HCT116 (cell line): ENCODE data around the gene KMT2D. TPM values are rescaled to one million over a fixed set of nuclear protein-coding genes. Genes with fewer than 3 reads are reported as not detected.

Experiments used
- ATAC-seq: fragments of 200-7000 bp; cut with Tn5 transposase; 2 replicates; pipeline ENCODE4 v1.9.1; 2020; ENCODE audit warnings: mild to moderate bottlenecking, moderate library complexity
- BruUV-seq: library from RNA; stranded (reverse); fragments of 400-500 nt; replicated peaks from 2 replicates; lab custom pipeline; 2021; lab: Mats Ljungman, UMichigan
- CTCF ChIA-PET: fragments of 300-600 bp; sonication (Branson Sonifier 250); formaldehyde crosslinking; loops from one replicate; lab custom pipeline; 2021; ENCODE audit warnings: antibody characterized with exemption; lab: Charles Lee
- POLR2A ChIA-PET: fragments of 300-600, 350-600 bp; sonication (Branson Sonifier 250); formaldehyde crosslinking; loops from one replicate; lab custom pipeline; 2021; ENCODE audit warnings: antibody characterized with exemption; lab: Charles Lee
- RAD21 ChIA-PET, 2 experiments: fragments of 300-600 bp; sonication (Branson Sonifier 250); formaldehyde crosslinking; loops; one replicate each; lab custom pipeline; 2023; ENCODE audit warnings: low total read pairs in 2 of 2; ENCODE audit not compliant: uncharacterized antibody in 2 of 2, unreplicated experiment in 2 of 2, low non-redundant PET in 1 of 2; lab: Charles Lee
- DNase-seq: peaks from one replicate; pipeline ENCODE4 v3.0.0-alpha.2; 2010; ENCODE audit warnings: low read depth, low spot score
- H2AFZ ChIP-seq: fragments of 200-600 bp; shearing (Covaris generic), sonication (generic); 2 replicates; pipeline ENCODE4 v1.6.1; 2017; ENCODE audit warnings: low read depth, mixed run types, mixed read lengths, antibody characterized with exemption, low read length; ENCODE audit not compliant: poor library complexity, severe bottlenecking
- H3K27ac ChIP-seq: 2 replicates; pipeline ENCODE4 v1.5.1; 2012; ENCODE audit warnings: low read depth, low read length
- H3K27me3 ChIP-seq: fragments of 200-600 bp; sonication (generic); 2 replicates; pipeline ENCODE4 v1.6.1; 2016; ENCODE audit warnings: mixed run types, low read length, mixed read lengths; ENCODE audit not compliant: insufficient read depth
- H3K36me3 ChIP-seq, 2 experiments: fragments of 200-500 bp in 1 of 2; fragments of 200-600 bp in 1 of 2; sonication (Bioruptor generic) in 1 of 2; sonication (generic) in 1 of 2; 2 replicates each; pipeline versions ENCODE4 v1.5.1 to v1.6.1; 2014 to 2016; ENCODE audit warnings: low read length in 2 of 2, inconsistent platforms in 1 of 2, mixed read lengths in 1 of 2, mixed run types in 1 of 2; ENCODE audit not compliant: insufficient read depth in 2 of 2, control insufficient read depth in 1 of 2
- H3K4me1 ChIP-seq, 2 experiments: fragments of 200-600 bp in 1 of 2; sonication (generic) in 1 of 2; 2 replicates each; pipeline versions ENCODE4 v1.5.1 to v1.6.1; 2012 to 2017; ENCODE audit warnings: low read length in 2 of 2, inconsistent platforms in 1 of 2, mild to moderate bottlenecking in 1 of 2, mixed read lengths in 1 of 2, mixed run types in 1 of 2, moderate library complexity in 1 of 2; ENCODE audit not compliant: insufficient read depth in 2 of 2, control insufficient read depth in 1 of 2
- H3K4me2 ChIP-seq: fragments of 200-600 bp; sonication (generic); 2 replicates; pipeline ENCODE4 v1.6.1; 2017; ENCODE audit warnings: mixed run types, low read length, mixed read lengths
- H3K4me3 ChIP-seq, 2 experiments: fragments of 200-600 bp in 1 of 2; sonication (generic) in 1 of 2; replicated peaks in 1 of 2; 2 replicates each; pipeline ENCODE4 v1.5.1; 2011 to 2016; ENCODE audit warnings: low read length in 2 of 2, control low read depth in 1 of 2, low read depth in 1 of 2, mild to moderate bottlenecking in 1 of 2, mixed read lengths in 1 of 2, mixed run types in 1 of 2
- H3K79me2 ChIP-seq: fragments of 200-600 bp; sonication (generic); 2 replicates; pipeline ENCODE4 v1.6.1; 2017; ENCODE audit warnings: mild to moderate bottlenecking, mixed run types, low read length, moderate library complexity, mixed read lengths; ENCODE audit not compliant: insufficient read depth
- H3K9ac ChIP-seq: fragments of 200-600 bp; sonication (generic); 2 replicates; pipeline ENCODE4 v1.6.1; 2016; ENCODE audit warnings: low read length, mixed read lengths
- H3K9me2 ChIP-seq: fragments of 200-600 bp; sonication (generic), shearing (Covaris generic); 2 replicates; pipeline ENCODE4 v1.6.1; 2017; ENCODE audit warnings: mixed run types, mild to moderate bottlenecking, moderate library complexity; ENCODE audit not compliant: insufficient read depth
- H3K9me3 ChIP-seq, 2 experiments: fragments of 200-500 bp in 1 of 2; fragments of 200-600 bp in 1 of 2; sonication (Bioruptor generic) in 1 of 2; sonication (generic) in 1 of 2; 2 replicates each; pipeline ENCODE4 v1.6.1; 2014 to 2017; ENCODE audit warnings: low read length in 2 of 2, mixed read lengths in 2 of 2, inconsistent platforms in 1 of 2, low read depth in 1 of 2, mild to moderate bottlenecking in 1 of 2, mixed run types in 1 of 2, moderate library complexity in 1 of 2; ENCODE audit not compliant: control insufficient read depth in 1 of 2, insufficient read depth in 1 of 2
- H4K20me1 ChIP-seq: fragments of 200-600 bp; sonication (generic), shearing (Covaris generic); 2 replicates; pipeline ENCODE4 v1.6.1; 2017; ENCODE audit warnings: mixed run types, mild to moderate bottlenecking, moderate library complexity; ENCODE audit not compliant: insufficient read depth
- CEBPB ChIP-seq: IDR thresholded peaks from 2 replicates; pipeline ENCODE4 v1.6.1; 2012; ENCODE audit warnings: low read depth
- EGR1 ChIP-seq: IDR thresholded peaks from 2 replicates; pipeline ENCODE4 v1.6.1; 2012; ENCODE audit warnings: low read depth
- EZH2phosphoT487 ChIP-seq: fragments of 200-600 bp; IDR thresholded peaks from 2 replicates; pipeline ENCODE4 v1.6.1; 2018; ENCODE audit warnings: antibody characterized with exemption, borderline replicate concordance
- FOSL1 ChIP-seq: IDR thresholded peaks from 2 replicates; pipeline ENCODE4 v1.6.1; 2012; ENCODE audit warnings: low read depth
- POLR2A ChIP-seq: IDR thresholded peaks from 2 replicates; pipeline ENCODE4 v1.7.0; 2011; ENCODE audit warnings: borderline replicate concordance; ENCODE audit not compliant: insufficient read depth, insufficient read length; ENCODE audit errors: extremely low read depth
- RAD21 ChIP-seq: IDR thresholded peaks from 2 replicates; pipeline ENCODE4 v1.6.1; 2012; ENCODE audit warnings: low read depth, mild to moderate bottlenecking
- SIN3A ChIP-seq: IDR thresholded peaks from 2 replicates; pipeline ENCODE4 v1.6.1; 2012; ENCODE audit warnings: low read depth
- SRF ChIP-seq: IDR thresholded peaks from 2 replicates; pipeline ENCODE4 v1.6.1; 2012; ENCODE audit warnings: low read depth
- ZFX ChIP-seq: fragments of 450-650 bp; IDR thresholded peaks from 2 replicates; pipeline ENCODE4 v1.6.1; 2017
- intact Hi-C: fragments of 100-400 bp; cut with micrococcal nuclease; formaldehyde crosslinking; loops from 2 replicates; pipeline ENCODE4 v1.10.0; 2022
- total RNA-seq: library from RNA; stranded (reverse); gene quantifications from one replicate; pipeline ENCODE4 v1.2.1, GENCODE V29; 2021; ENCODE audit not compliant: unreplicated experiment
- TF ChIP-seq, protein P1 (sequence below), 3 experiments: fragments of 200-600 bp in 1 of 3; sonication (generic) in 1 of 3; IDR thresholded peaks in 2 of 3; conservative IDR thresholded peaks in 1 of 3; 2 replicates each; pipeline ENCODE4 v1.5.1; 2012 to 2017; ENCODE audit warnings: low read depth in 2 of 3, low read length in 2 of 3, antibody characterized with exemption in 1 of 3, borderline replicate concordance in 1 of 3, control low read depth in 1 of 3, mild to moderate bottlenecking in 1 of 3, mixed read lengths in 1 of 3, mixed run types in 1 of 3, moderate library complexity in 1 of 3; ENCODE audit not compliant: insufficient read depth in 1 of 3
- TF ChIP-seq, protein P2 (sequence below): IDR thresholded peaks from 2 replicates; pipeline ENCODE4 v1.6.1; 2012
- TF ChIP-seq, protein P3 (sequence below): IDR thresholded peaks from 2 replicates; pipeline ENCODE4 v1.6.1; 2012

Gene KMT2D
- total RNA-seq, 1 experiment from 2014 or later, result 71.3 TPM

DNA sequence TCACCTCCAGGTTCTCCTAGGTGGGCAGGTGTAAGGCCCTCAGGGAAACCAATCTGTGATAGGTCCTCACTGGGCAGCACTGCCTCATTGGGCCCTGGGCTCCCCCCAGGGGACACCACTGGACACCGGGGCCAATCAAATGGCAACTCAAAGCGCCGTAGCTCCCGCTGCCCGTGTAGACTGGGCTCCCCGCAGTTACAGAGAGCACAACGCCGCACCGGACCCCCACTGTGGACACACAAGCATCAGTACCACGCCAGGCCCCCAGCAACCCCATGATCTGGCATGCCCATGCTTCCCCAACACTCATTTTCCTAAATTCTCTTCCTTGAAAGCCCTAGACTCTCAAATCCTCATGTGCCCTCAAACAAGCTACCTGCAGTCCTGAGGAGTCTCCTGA lies 6.1 kb downstream of the KMT2D start (continued):
- TF ChIP-seq, protein P1, sequence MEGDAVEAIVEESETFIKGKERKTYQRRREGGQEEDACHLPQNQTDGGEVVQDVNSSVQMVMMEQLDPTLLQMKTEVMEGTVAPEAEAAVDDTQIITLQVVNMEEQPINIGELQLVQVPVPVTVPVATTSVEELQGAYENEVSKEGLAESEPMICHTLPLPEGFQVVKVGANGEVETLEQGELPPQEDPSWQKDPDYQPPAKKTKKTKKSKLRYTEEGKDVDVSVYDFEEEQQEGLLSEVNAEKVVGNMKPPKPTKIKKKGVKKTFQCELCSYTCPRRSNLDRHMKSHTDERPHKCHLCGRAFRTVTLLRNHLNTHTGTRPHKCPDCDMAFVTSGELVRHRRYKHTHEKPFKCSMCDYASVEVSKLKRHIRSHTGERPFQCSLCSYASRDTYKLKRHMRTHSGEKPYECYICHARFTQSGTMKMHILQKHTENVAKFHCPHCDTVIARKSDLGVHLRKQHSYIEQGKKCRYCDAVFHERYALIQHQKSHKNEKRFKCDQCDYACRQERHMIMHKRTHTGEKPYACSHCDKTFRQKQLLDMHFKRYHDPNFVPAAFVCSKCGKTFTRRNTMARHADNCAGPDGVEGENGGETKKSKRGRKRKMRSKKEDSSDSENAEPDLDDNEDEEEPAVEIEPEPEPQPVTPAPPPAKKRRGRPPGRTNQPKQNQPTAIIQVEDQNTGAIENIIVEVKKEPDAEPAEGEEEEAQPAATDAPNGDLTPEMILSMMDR (IDR thresholded peaks at IDR 0.05 in 2 of 3, conservative IDR thresholded peaks at IDR 0.05 in 1 of 3; ENCODE audit: borderline replicate concordance in 1 of 3, insufficient read depth in 1 of 3, low read depth in 2 of 3, low read length in 2 of 3), result no peak
- TF ChIP-seq, protein P2, sequence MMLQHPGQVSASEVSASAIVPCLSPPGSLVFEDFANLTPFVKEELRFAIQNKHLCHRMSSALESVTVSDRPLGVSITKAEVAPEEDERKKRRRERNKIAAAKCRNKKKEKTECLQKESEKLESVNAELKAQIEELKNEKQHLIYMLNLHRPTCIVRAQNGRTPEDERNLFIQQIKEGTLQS, result no peak
- TF ChIP-seq EGR1 (no peak), SIN3A (no peak), RAD21 (no peak), POLR2A (no peak)
- TF ChIP-seq, protein P3, sequence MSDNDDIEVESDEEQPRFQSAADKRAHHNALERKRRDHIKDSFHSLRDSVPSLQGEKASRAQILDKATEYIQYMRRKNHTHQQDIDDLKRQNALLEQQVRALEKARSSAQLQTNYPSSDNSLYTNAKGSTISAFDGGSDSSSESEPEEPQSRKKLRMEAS, result no peak

DNA sequence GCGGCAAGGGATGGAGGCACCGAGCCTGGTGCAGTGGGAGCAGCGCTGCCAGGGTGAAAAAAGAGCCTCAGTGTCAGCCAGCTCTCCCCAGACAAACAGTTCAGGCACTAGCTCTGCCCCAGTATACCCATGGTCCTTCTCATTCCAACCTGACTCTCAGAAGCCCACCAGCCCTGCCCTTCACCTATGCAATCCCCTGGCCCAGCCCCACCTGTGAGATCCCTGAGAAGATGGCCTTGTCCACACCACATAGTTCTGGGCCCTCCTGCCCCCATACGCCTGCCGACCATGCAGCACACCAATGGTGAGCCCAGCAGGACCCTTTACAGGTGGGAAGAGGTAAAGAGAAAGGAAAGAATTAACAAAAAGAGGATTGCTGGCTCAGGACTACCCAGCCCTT lies 6.5 kb downstream of the KMT2D start:
- no peak overlapping the region for H3K9ac ChIP-seq
- peaks cover 80% of the 10 kb centered on the region for H3K79me2 ChIP-seq
- no peaks in the 10 kb centered on the region for H3K27me3 ChIP-seq
- POLR2A ChIA-PET, result no interaction called here
- H3K4me2 ChIP-seq, result no peak overlapping the region
- BruUV-seq, result no TSS peak
- intact Hi-C loops, result no loop called here
- RAD21 ChIA-PET, result no interaction called here
- H3K4me1 ChIP-seq, result peaks cover 17 to 33% of the 10 kb centered on the region in 2 experiments
- no peaks in the 10 kb centered on the region for H4K20me1 ChIP-seq
- peaks cover 39 to 52% of the 10 kb centered on the region in 2 experiments for H3K36me3 ChIP-seq
- no peak overlapping the region for H3K27ac ChIP-seq
- ATAC-seq (no peak), DNase-seq (no peak)
- H2AFZ ChIP-seq, result no peak overlapping the region
- H3K4me3 ChIP-seq, result no peak overlapping the region
- CTCF ChIA-PET, result no interaction called here
- H3K9me2 ChIP-seq, result no peaks in the 10 kb centered on the region
- no peaks in the 10 kb centered on the region for H3K9me3 ChIP-seq
- no peak for TF ChIP-seq POLR2A
- TF ChIP-seq ZFX, result no peak
- no peak for TF ChIP-seq SIN3A
- TF ChIP-seq SRF, result no peak
- TF ChIP-seq, protein P2, result no peak
- no peak for TF ChIP-seq CEBPB
- no peak for TF ChIP-seq FOSL1
- TF ChIP-seq EZH2phosphoT487, result no peak
